GM23338 (cell line): ENCODE data around the gene STK38. TPM values are rescaled to one million over a fixed set of nuclear protein-coding genes. Genes with fewer than 3 reads are reported as not detected.

ENCODE experiments used
- ATAC-seq: fragments of 200-7000 bp; cut with Tn5 transposase; 3 replicates; pipeline ENCODE4 v1.9.1; 2020
- DNase-seq: peaks from one replicate; pipeline ENCODE4 v3.0.0-alpha.2; 2015; ENCODE audit warnings: low spot score
- H2AFZ ChIP-seq: fragments of 200-600 bp; sonication (generic); 2 replicates; pipeline ENCODE4 v1.8.0; 2016; ENCODE audit warnings: antibody characterized with exemption, mild to moderate bottlenecking, moderate library complexity
- H3F3A ChIP-seq: fragments of 200-600 bp; sonication (generic); replicated peaks from 2 replicates; pipeline ENCODE4 v1.8.0; 2017; ENCODE audit warnings: antibody characterized with exemption, mixed run types, low read depth
- H3K27ac ChIP-seq: fragments of 200-600 bp; sonication (generic); 2 replicates; pipeline ENCODE4 v1.6.1; 2016; ENCODE audit warnings: low read depth
- H3K27me3 ChIP-seq: fragments of 200-600 bp; sonication (generic); 2 replicates; pipeline ENCODE4 v1.8.0; 2016; ENCODE audit warnings: mild to moderate bottlenecking, mixed run types, moderate library complexity; ENCODE audit not compliant: insufficient read depth
- H3K36me3 ChIP-seq: fragments of 200-600 bp; sonication (generic); 2 replicates; pipeline ENCODE4 v1.8.0; 2016; ENCODE audit warnings: mild to moderate bottlenecking; ENCODE audit not compliant: insufficient read depth
- H3K4me1 ChIP-seq: fragments of 200-600 bp; sonication (generic); 2 replicates; pipeline ENCODE4 v1.8.0; 2016; ENCODE audit warnings: mild to moderate bottlenecking, moderate library complexity; ENCODE audit not compliant: insufficient read depth
- H3K4me2 ChIP-seq: fragments of 200-600 bp; sonication (generic); 2 replicates; pipeline ENCODE4 v1.7.1; 2017; ENCODE audit warnings: mixed run types
- H3K4me3 ChIP-seq: fragments of 200-600 bp; sonication (generic); 2 replicates; pipeline ENCODE4 v1.6.1; 2016; ENCODE audit warnings: mixed run types
- H3K79me2 ChIP-seq: fragments of 200-600 bp; sonication (generic); replicated peaks from 2 replicates; pipeline ENCODE4 v1.8.0; 2017; ENCODE audit warnings: mild to moderate bottlenecking; ENCODE audit not compliant: insufficient read depth
- H3K9me2 ChIP-seq: fragments of 200-600 bp; sonication (generic); 2 replicates; pipeline ENCODE4 v1.8.0; 2017; ENCODE audit not compliant: insufficient read depth
- H4K20me1 ChIP-seq: fragments of 200-600 bp; sonication (generic); replicated peaks from 2 replicates; pipeline ENCODE4 v1.8.0; 2017; ENCODE audit warnings: mild to moderate bottlenecking; ENCODE audit not compliant: insufficient read depth
- H3K27ac Mint-ChIP-seq: 2 replicates; pipeline ENCODE4 v1.8.0; 2020; ENCODE audit warnings: inconsistent platforms, mild to moderate bottlenecking, moderate library complexity, mixed read lengths
- H3K27me3 Mint-ChIP-seq: 3 replicates; pipeline ENCODE4 v1.8.0; 2022; ENCODE audit warnings: low read depth, mild to moderate bottlenecking, moderate library complexity, mixed read lengths, inconsistent platforms; ENCODE audit not compliant: insufficient read depth, poor library complexity
- H3K36me3 Mint-ChIP-seq: 3 replicates; pipeline ENCODE4 v1.8.0; 2021; ENCODE audit warnings: low read depth, mild to moderate bottlenecking, inconsistent platforms, moderate library complexity, mixed read lengths
- H3K4me1 Mint-ChIP-seq: 3 replicates; pipeline ENCODE4 v1.8.0; 2020; ENCODE audit warnings: mild to moderate bottlenecking, inconsistent platforms, mixed read lengths
- H3K4me3 Mint-ChIP-seq: 3 replicates; pipeline ENCODE4 v1.8.0; 2021; ENCODE audit warnings: moderate library complexity, mild to moderate bottlenecking, inconsistent platforms, mixed read lengths
- H3K9me3 Mint-ChIP-seq: 3 replicates; pipeline ENCODE4 v1.8.0; 2020; ENCODE audit warnings: moderate library complexity, mild to moderate bottlenecking, inconsistent platforms, mixed read lengths
- CREB1 ChIP-seq: fragments of 250-450 bp; sonication (Bioruptor Pico); IDR thresholded peaks from 2 replicates; pipeline ENCODE4 v1.5.0; 2020; ENCODE audit warnings: low read depth, mild to moderate bottlenecking, moderate library complexity
- CTCF ChIP-seq, 2 experiments: fragments of 200-600 bp in 1 of 2; sonication (generic) in 1 of 2; conservative IDR thresholded peaks; 2 replicates each; pipeline versions ENCODE4 v1.5.1 to v1.6.1; 2016 to 2017; ENCODE audit warnings: antibody characterized with exemption in 2 of 2, low read depth in 2 of 2, mild to moderate bottlenecking in 2 of 2, moderate library complexity in 1 of 2
- ETS1 ChIP-seq: IDR thresholded peaks from 2 replicates; pipeline ENCODE4 v1.6.1; 2016; ENCODE audit warnings: antibody characterized with exemption
- EZH2 ChIP-seq: fragments of 200-600 bp; sonication (generic); IDR thresholded peaks from one replicate; pipeline ENCODE4 v1.8.0; 2017; ENCODE audit warnings: antibody characterized with exemption, mild to moderate bottlenecking, low read depth; ENCODE audit not compliant: unreplicated experiment
- EZH2phosphoT487 ChIP-seq: fragments of 200-600 bp; sonication (generic); IDR thresholded peaks from one replicate; pipeline ENCODE4 v1.8.1; 2018; ENCODE audit warnings: antibody characterized with exemption; ENCODE audit not compliant: unreplicated experiment
- JUNB ChIP-seq: IDR thresholded peaks from one replicate; pipeline ENCODE4 v1.6.1; 2016; ENCODE audit warnings: antibody characterized with exemption; ENCODE audit not compliant: unreplicated experiment
- NANOG ChIP-seq: IDR thresholded peaks from 2 replicates; pipeline ENCODE4 v1.6.1; 2016; ENCODE audit warnings: antibody characterized with exemption, borderline replicate concordance
- POLR2AphosphoS5 ChIP-seq: IDR thresholded peaks from 2 replicates; pipeline ENCODE4 v1.6.1; 2016; ENCODE audit warnings: antibody characterized with exemption, low read depth
- REST ChIP-seq: IDR thresholded peaks from one replicate; pipeline ENCODE4 v1.6.1; 2018; ENCODE audit warnings: antibody characterized with exemption; ENCODE audit not compliant: unreplicated experiment
- STAT1 ChIP-seq: IDR thresholded peaks from one replicate; pipeline ENCODE4 v1.6.1; 2016; ENCODE audit warnings: antibody characterized with exemption; ENCODE audit not compliant: unreplicated experiment
- ZNF114 ChIP-seq: fragments of 250-450 bp; sonication (Bioruptor Pico); IDR thresholded peaks from 2 replicates; pipeline ENCODE4 v1.5.0; 2020; ENCODE audit warnings: mild to moderate bottlenecking, moderate library complexity
- ZNF331 ChIP-seq: fragments of 250-450 bp; sonication (Bioruptor Pico); IDR thresholded peaks from 2 replicates; pipeline ENCODE4 v1.5.0; 2020; ENCODE audit warnings: low read depth, mild to moderate bottlenecking, moderate library complexity
- ZNF462 ChIP-seq: fragments of 250-450 bp; sonication (Bioruptor Pico); IDR thresholded peaks from 2 replicates; pipeline ENCODE4 v1.5.0; 2020; ENCODE audit warnings: mild to moderate bottlenecking, moderate library complexity
- polyA plus RNA-seq: library from polyadenylated mRNA; unstranded; fragments of >200 nt; fragmentation: Nextera tagmentation; extraction: Ambion mirVana; gene quantifications from 2 replicates; pipeline ENCODE4 v1.2.1, GENCODE V29; 2016
- total RNA-seq: library from RNA; depleted of rRNA; stranded (reverse); fragments of >200 nt; shearing (Covaris generic); gene quantifications from 2 replicates; pipeline ENCODE4 v1.2.3, GENCODE V29; 2014

STK38 gene
- total and polyA plus RNA-seq, 2 experiments from 2014 or later = 10.8 to 17.4 TPM

- no peak for TF ChIP-seq ZNF462 (CRISPR knock-in tag)
Observed at GRCh38 chr6:36460916-36461315, 86.4 kb downstream of the STK38 start (continued).

- Histone ChIP-seq H3K4me3 (no peak overlapping the region), H3K9me2 (no peaks in the 10 kb centered on the region), H3K79me2 (peaks cover 98% of the 10 kb centered on the region), H4K20me1 (peaks cover 11% of the 10 kb centered on the region), H3K4me2 (no peak overlapping the region), H3K27me3 (no peaks in the 10 kb centered on the region), H3K27ac (no peak overlapping the region), H2AFZ (no peak overlapping the region), H3K36me3 (no peaks in the 10 kb centered on the region), H3K4me1 (peaks cover 15% of the 10 kb centered on the region), H3F3A (no peaks in the 10 kb centered on the region)
- Mint-ChIP-seq H3K27me3 (peaks cover 5% of the 10 kb centered on the region), H3K9me3 (no peaks in the 10 kb centered on the region), H3K36me3 (peaks cover 3% of the 10 kb centered on the region; the same call in 2 of the 3 replicates), H3K4me3 (no peak overlapping the region), H3K27ac (no peak overlapping the region), H3K4me1 (peaks cover 22% of the 10 kb centered on the region)
- no peak for ATAC-seq
- DNase-seq = no peak
- TF ChIP-seq CREB1 (CRISPR knock-in tag) (no peak), JUNB (no peak), ETS1 (no peak), POLR2AphosphoS5 (no peak), CTCF (conservative IDR thresholded peaks at IDR 0.05; ENCODE audit: low read depth in 2 of 2) (no peak), REST (no peak), ZNF331 (CRISPR knock-in tag) (no peak), NANOG (no peak), STAT1 (no peak), EZH2phosphoT487 (no peak), ZNF114 (no peak), EZH2 (no peak)
Observed at GRCh38 chr6:36459501-36459900, 87.8 kb downstream of the STK38 start.
